GM10266 (cell line): ENCODE measurements around the gene ABCC9.
"Not testable (repeated sequence)": the region's sequence is repeated elsewhere in the genome, so short reads cannot be mapped to it uniquely, and the experiment has no call there.

Experiments used
- DNase-seq: peaks from one replicate; pipeline ENCODE4 v3.0.0; 2012; ENCODE audit errors: extremely low spot score
- TF ChIP-seq, protein P1 (sequence below): IDR thresholded peaks from 2 replicates; pipeline ENCODE4 v1.5.1; 2012; ENCODE audit warnings: mild to moderate bottlenecking, low read depth; ENCODE audit not compliant: control insufficient read depth, insufficient read depth; ENCODE audit errors: missing control alignments

ABCC9 gene

DNA sequence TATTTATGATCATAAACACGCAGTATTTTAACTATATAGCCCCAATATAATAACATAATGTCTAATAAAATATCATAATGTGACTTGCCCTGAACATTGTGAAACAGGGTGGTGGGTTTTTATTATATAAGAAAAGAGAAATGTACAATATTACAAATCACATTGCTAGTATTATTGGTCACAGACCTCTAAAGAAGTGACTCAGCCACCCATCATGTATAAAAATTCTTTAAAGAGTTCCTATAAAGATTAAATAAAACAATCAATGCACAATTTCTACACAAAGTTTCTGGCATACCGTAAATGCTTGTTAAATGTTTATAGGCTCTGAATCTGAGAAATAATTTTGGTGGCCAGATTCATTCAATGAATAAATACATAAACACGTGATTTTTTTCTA lies 28.9 kb downstream of the ABCC9 start:
- DNase-seq, result no peak
- TF ChIP-seq, protein P1, sequence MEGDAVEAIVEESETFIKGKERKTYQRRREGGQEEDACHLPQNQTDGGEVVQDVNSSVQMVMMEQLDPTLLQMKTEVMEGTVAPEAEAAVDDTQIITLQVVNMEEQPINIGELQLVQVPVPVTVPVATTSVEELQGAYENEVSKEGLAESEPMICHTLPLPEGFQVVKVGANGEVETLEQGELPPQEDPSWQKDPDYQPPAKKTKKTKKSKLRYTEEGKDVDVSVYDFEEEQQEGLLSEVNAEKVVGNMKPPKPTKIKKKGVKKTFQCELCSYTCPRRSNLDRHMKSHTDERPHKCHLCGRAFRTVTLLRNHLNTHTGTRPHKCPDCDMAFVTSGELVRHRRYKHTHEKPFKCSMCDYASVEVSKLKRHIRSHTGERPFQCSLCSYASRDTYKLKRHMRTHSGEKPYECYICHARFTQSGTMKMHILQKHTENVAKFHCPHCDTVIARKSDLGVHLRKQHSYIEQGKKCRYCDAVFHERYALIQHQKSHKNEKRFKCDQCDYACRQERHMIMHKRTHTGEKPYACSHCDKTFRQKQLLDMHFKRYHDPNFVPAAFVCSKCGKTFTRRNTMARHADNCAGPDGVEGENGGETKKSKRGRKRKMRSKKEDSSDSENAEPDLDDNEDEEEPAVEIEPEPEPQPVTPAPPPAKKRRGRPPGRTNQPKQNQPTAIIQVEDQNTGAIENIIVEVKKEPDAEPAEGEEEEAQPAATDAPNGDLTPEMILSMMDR, result no peak

DNA sequence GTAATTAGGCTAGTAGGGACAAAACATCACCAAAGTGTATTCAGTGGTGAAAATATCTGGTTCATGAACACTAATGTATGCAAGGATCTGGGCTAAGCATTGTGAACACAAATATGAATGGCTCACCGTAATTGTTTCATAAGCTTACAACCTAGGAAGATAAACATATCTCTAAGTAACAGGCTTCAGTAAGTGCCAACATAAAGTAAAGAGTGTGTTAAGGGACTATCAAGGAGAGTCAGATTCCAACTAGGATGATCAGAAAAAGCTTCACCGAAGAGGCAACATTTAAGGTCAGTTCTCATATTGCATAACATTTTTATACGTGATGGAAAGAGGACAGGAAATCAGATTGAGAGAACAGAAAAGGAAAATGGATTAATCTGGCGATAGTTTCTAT lies 29.4 kb downstream of the ABCC9 start:
- TF ChIP-seq, protein P1, result no peak

DNA sequence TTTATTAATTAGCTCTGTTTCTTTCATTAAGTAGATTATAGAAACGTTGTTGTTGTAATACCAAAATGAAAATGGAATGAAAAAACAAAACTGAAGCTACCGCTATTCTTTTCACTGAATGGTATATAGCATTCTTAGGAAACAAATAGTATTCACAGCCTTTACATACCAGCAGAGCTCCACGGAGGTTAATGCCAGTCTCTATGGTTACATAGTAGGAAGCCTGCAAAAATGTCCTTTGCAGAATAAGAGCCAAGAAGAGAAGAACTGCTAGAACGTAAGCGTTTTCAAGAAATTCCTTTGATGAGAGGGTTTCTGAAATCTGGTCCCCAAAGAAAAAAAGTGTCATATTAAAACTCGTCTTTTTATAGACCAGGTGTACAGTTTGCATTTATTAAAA lies 30.6 kb downstream of the ABCC9 start:
- DNase-seq, result no peak
- TF ChIP-seq, protein P1, result no peak

More for the DNA sequence above, 29.4 kb downstream of the ABCC9 start:
- DNase-seq, result no peak

DNA sequence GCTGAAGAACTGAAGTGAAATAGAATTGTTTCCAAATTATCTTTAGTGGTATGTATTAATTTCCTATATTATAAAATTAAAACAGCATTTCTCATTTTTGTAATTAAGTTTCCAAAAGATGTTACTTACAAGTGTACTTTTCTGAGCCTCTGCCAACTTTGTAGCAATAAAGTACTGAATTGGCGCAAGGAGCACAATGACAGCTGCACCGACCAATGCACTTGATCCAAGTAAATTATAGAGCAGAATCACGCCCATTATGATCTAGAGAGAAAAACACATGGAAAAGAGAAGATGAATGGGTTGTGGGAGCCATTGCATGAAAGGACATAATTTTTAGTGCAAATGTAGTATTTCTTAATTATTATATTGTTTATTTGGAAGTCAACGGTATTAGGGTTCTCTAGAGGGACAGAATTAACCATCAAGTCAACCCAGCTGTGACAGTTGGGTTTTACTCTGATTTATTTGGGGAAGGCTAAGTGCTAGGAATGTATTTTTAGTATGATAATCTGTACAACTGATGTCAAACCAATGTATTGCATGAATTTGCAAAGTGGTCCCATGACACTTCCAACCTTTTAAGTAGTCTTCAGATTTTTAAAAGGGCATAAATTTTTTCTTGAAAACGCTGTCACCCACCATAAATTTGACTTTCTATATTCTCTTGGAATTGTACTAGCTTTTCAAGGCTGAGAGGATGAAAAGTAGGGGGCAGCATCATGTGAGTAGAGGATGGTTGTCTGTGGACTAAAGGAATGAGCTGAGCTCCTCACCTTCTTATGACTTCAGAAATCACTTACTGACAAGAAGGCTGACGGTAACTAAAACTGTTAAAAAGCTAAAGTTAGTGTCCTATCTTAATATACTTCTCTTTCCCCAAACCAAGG lies 33.0 kb downstream of the ABCC9 start:
- DNase-seq, result no peak
- TF ChIP-seq, protein P1, result no peak

DNA sequence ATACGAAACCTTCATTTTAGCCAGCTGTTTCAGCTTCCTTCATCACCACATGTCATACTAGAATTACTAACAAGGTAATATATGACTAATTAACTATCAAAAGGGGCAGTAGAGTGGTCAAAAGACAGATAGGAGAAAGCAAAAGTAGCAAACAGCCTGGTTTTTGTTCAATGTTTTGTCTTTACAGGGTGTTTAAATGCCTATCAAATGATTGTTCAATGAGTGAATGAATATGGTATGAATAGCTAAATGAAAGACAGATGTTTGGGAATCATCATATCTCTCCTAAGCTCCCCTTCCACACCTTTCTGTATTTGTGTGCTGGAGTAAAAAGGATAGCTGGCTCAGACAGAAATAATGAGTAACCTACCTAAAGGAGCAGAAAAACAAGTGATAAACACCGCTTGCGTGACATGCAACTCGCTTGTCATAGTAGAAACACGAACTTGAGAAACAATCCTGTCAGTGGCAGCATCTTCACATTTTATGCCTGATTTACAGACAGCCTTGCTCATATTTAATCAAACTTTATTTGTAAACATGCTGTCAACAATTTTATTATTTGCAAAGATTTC lies 34.2 kb downstream of the ABCC9 start:
- no peak for DNase-seq
- TF ChIP-seq, protein P1, result no peak

DNA sequence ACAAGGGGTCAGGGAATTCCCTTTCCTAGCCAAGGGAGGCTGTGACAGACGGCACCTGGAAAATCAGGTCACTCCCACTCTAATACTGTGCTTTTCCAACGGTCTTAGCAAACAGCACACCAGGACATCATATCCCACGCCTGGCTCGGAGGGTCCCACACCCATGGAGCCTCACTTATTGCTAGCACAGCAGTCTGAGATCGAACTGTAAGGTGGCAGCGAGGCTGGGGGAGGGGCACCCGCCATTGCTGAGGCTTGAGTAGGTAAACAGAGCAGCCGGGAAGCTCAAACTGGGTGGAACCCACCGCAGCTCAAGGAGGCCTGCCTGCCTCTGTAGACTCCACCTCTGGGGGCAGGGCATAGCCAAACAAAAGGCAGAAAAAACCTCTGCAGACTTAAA lies 41.7 kb downstream of the ABCC9 start:
- not testable (repeated sequence) for DNase-seq

DNA sequence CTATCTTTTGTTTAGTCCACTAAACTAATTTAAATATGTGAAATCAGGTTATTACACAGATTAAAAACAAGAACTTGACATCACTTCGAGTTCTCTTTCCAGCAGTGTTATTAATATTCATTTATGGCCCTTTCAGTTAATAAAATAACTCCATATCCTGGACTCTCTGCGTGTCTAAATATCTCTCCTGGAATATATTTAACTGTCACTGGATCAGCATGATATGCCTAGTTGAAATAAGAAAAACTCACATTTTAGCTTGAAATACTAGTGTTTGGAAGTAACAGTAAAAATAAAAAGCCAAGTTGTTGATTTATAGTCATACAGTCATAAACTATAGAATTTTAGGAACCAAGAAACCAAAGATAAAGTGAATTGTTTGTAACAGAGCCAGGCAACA lies 45.6 kb downstream of the ABCC9 start:
- DNase-seq, result no peak
- TF ChIP-seq, protein P1, result no peak
